Spleen (tissue), 11 donors: Measurements from ENCODE around the gene SLIT3. TPM values are rescaled to one million over a fixed set of nuclear protein-coding genes. Genes with fewer than 3 reads are reported as not detected.

Experiments used
- DNase-seq: peaks from one replicate; pipeline ENCODE4 v3.0.0-alpha.2; 2020
- H3K27ac ChIP-seq, 8 donors: fragments of 200-600 bp; sonication (generic) in 7 of 8; 1 replicate in 4 of 8; 2 replicates in 4 of 8; pipeline versions ENCODE4 v1.5.0 to v1.8.0; 2016 to 2021; ENCODE audit warnings: inconsistent platforms in 4 of 8, mild to moderate bottlenecking in 4 of 8, moderate library complexity in 1 of 8
- H3K27me3 ChIP-seq, 7 donors: fragments of 200-600 bp; sonication (generic) in 6 of 7; replicated peaks in 1 of 7; 1 replicate in 4 of 7; 2 replicates in 3 of 7; pipeline versions ENCODE4 v1.5.0 to v1.8.0; 2016 to 2021; ENCODE audit warnings: inconsistent platforms in 3 of 7, mild to moderate bottlenecking in 1 of 7
- H3K36me3 ChIP-seq, 6 donors: fragments of 200-600 bp; sonication (generic) in 5 of 6; 1 replicate in 4 of 6; 2 replicates in 2 of 6; pipeline versions ENCODE4 v1.5.0 to v1.8.0; 2016 to 2021; ENCODE audit warnings: inconsistent platforms in 2 of 6
- H3K4me1 ChIP-seq, 6 donors: fragments of 200-600 bp; sonication (generic) in 5 of 6; 1 replicate in 3 of 6; 2 replicates in 3 of 6; pipeline versions ENCODE4 v1.5.0 to v1.8.0; 2016 to 2021; ENCODE audit warnings: inconsistent platforms in 3 of 6
- H3K4me3 ChIP-seq, 8 donors: fragments of 200-600 bp; sonication (generic) in 7 of 8; 1 replicate in 4 of 8; 2 replicates in 4 of 8; pipeline versions ENCODE4 v1.5.0 to v1.8.0; 2016 to 2021; ENCODE audit warnings: inconsistent platforms in 4 of 8, mild to moderate bottlenecking in 4 of 8, moderate library complexity in 2 of 8
- H3K9me3 ChIP-seq, 8 donors: fragments of 200-600 bp; sonication (generic) in 7 of 8; 1 replicate in 4 of 8; 2 replicates in 4 of 8; pipeline versions ENCODE4 v1.5.0 to v1.8.0; 2016 to 2021; ENCODE audit warnings: inconsistent platforms in 4 of 8
- POLR2A ChIP-seq, 3 donors: fragments of 450-650 bp; IDR thresholded peaks; one replicate each; pipeline ENCODE4 v1.5.1; 2017; ENCODE audit warnings: antibody characterized with exemption in 3 of 3, mild to moderate bottlenecking in 1 of 3
- POLR2AphosphoS5 ChIP-seq, 3 donors: sonication (generic); formaldehyde crosslinking; IDR thresholded peaks; one replicate each; pipeline ENCODE4 v1.5.1; 2017; ENCODE audit warnings: antibody characterized with exemption in 3 of 3
- WGBS, 5 donors: extraction: QIAGEN DNeasy Blood & Tissue Kit in 3 of 5; methylation state at CpG; one replicate each; pipeline versions ENCODE4 v1.1.5 to v1.1.7; 2013 to 2018; 5-methylcytosine and 5-hydroxymethylcytosine counted together
- intact Hi-C: fragments of 100-400 bp; cut with DNase I; formaldehyde crosslinking; loops from one replicate; pipeline ENCODE4 v1.15.0; 2023; ENCODE audit warnings: low total_unique reads
- polyA plus RNA-seq, 3 donors: library from polyadenylated mRNA; stranded (reverse); fragments of 200-250 nt; gene quantifications; one replicate each; pipeline ENCODE4 v1.2.1, GENCODE V29; 2013
- total RNA-seq, 7 donors: library from RNA; depleted of rRNA in 3 of 7; stranded (reverse); fragments of >200 nt in 3 of 7; fragmentation: NEBNext Ultra II Directional in 4 of 7; extraction: Animal tissue kit (Norgen Biotek cat#: 25700) in 4 of 7; gene quantifications; one replicate each; pipeline versions ENCODE4 v1.1.0 to v1.2.1, GENCODE V29; 2016 to 2021
- TF ChIP-seq, protein P1 (sequence below), 11 experiments: fragments of 200-600 bp in 7 of 11; fragments of 450-650 bp in 4 of 11; sonication (generic) in 4 of 11; IDR thresholded peaks in 8 of 11; conservative IDR thresholded peaks in 3 of 11; 1 replicate in 7 of 11; 2 replicates in 4 of 11; pipeline versions ENCODE4 v1.4.0 to v1.8.0; 2016 to 2021; ENCODE audit warnings: antibody characterized with exemption in 11 of 11, inconsistent platforms in 4 of 11, mild to moderate bottlenecking in 1 of 11
- donor health status: healthy with polysubstance abuse.
- donor health status: DM: no; HTN: no; CAD: no; lungs with moderate emphysema.
- donor health status: DM: no; HTN: no; CAD: no.
- donor health status: Bipolar disorder and iron deficiency.
- donor health status: healthy.
- donor health status: DM: no; HTN: no; CAD: no.
- donor health status: DM: yes; HTN: yes; CAD: no.

SLIT3 gene
- total and polyA plus RNA-seq, 10 donors: 0.33 to 54.0 (median 13.2) TPM

DNA sequence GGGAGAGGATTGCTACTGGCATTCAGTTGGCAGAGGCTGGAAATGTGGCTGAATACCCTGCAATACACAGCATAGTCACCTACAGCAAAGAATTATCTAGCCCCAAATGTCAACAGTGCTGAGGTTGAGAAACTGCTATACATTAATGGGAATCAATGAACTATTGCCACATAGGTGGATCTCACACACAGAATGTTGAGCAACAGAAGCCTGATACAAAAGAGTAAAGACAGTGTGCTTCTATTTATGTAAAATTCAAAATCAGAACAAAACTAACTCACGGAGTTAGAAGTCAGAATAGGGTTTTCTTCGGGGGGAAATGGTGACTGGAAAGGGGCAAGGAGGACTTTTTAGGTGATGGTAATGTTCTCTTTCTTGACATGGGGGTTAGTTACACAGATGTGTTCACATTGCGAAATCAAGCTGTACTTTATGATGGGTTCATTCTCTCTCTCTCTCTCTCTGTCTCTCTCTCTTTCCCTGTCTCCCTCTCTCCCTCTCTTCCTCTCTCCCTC is 676.0 kb downstream of the SLIT3 start:
- no peak for DNase-seq
- no peaks in the 10 kb centered on the region for H3K9me3 ChIP-seq
- no peak overlapping the region for H3K4me3 ChIP-seq
- 65 to 87% (median 75%) methylated on average over 3 of the region's 3 CpGs for WGBS, 5 donors
- H3K27me3 ChIP-seq: peaks cover 0 to 7% (median 0%) of the 10 kb centered on the region in 7 donors
- H3K36me3 ChIP-seq: no peaks in the 10 kb centered on the region
- H3K27ac ChIP-seq: no peak overlapping the region
- H3K4me1 ChIP-seq: no peaks in the 10 kb centered on the region
- intact Hi-C loops: no loop called here
- no peak for TF ChIP-seq POLR2AphosphoS5 (IDR thresholded peaks at IDR 0.05)
- no peak for TF ChIP-seq POLR2A (IDR thresholded peaks at IDR 0.05)

- DNase-seq: no peak
- no peaks in the 10 kb centered on the region for H3K9me3 ChIP-seq
- WGBS, 5 donors: 58 to 69% (median 62%) methylated on average over 1 of the region's 1 CpG
- intact Hi-C loops: no loop called here
- no peaks in the 10 kb centered on the region for H3K36me3 ChIP-seq
- TF ChIP-seq POLR2AphosphoS5 (IDR thresholded peaks at IDR 0.05) (no peak), POLR2A (IDR thresholded peaks at IDR 0.05) (no peak)
- TF ChIP-seq, protein P1, sequence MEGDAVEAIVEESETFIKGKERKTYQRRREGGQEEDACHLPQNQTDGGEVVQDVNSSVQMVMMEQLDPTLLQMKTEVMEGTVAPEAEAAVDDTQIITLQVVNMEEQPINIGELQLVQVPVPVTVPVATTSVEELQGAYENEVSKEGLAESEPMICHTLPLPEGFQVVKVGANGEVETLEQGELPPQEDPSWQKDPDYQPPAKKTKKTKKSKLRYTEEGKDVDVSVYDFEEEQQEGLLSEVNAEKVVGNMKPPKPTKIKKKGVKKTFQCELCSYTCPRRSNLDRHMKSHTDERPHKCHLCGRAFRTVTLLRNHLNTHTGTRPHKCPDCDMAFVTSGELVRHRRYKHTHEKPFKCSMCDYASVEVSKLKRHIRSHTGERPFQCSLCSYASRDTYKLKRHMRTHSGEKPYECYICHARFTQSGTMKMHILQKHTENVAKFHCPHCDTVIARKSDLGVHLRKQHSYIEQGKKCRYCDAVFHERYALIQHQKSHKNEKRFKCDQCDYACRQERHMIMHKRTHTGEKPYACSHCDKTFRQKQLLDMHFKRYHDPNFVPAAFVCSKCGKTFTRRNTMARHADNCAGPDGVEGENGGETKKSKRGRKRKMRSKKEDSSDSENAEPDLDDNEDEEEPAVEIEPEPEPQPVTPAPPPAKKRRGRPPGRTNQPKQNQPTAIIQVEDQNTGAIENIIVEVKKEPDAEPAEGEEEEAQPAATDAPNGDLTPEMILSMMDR (IDR thresholded peaks at IDR 0.05 in 8 of 11, conservative IDR thresholded peaks at IDR 0.05 in 3 of 11): no peak
- no peaks in the 10 kb centered on the region for H3K27me3 ChIP-seq
- no peak overlapping the region for H3K27ac ChIP-seq
- no peaks in the 10 kb centered on the region for H3K4me1 ChIP-seq
- no peak overlapping the region for H3K4me3 ChIP-seq
Measured at GRCh38 chr5:168620807-168621206, 680.1 kb downstream of the SLIT3 start.

GRCh38 chr5:168614661-168615060 is 686.3 kb downstream of the SLIT3 start:
- 91 to 100% (median 92%) methylated on average over 5 to 10 of the region's 10 CpGs for WGBS, 5 donors
- intact Hi-C loops: no loop called here
- TF ChIP-seq, protein P1 (IDR thresholded peaks at IDR 0.05 in 8 of 11, conservative IDR thresholded peaks at IDR 0.05 in 3 of 11): no peak
- Histone ChIP-seq H3K27ac (peak overlapping the region in 1 of 8 donors; percentile 72), H3K36me3 (no peaks in the 10 kb centered on the region), H3K4me3 (no peak overlapping the region), H3K9me3 (no peaks in the 10 kb centered on the region), H3K4me1 (peaks cover 0 to 13% (median 5%) of the 10 kb centered on the region in 6 donors), H3K27me3 (no peaks in the 10 kb centered on the region)
- DNase-seq: no peak

DNA sequence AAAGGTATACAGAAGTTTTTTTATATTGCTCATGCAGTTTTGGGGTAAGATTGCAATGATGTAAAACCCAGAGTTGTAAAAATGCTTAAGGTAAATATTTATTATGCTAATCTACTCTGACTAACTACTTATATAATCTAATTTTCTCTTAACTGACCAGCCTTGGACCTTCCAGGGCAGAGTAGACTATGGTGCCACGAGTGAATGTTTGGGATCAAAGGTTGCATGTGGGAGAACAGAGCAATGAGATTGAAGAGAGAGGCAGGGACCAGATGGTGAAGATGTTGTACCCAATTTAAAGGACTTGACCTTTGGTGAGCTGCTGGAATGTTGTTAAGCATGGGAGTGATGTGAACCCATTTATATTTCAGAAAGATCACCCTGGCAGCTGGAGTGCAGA is 686.9 kb downstream of the SLIT3 start:
- intact Hi-C loops: no loop called here
- no peaks in the 10 kb centered on the region for H3K27me3 ChIP-seq
- no peaks in the 10 kb centered on the region for H3K36me3 ChIP-seq
- DNase-seq: no peak
- no peaks in the 10 kb centered on the region for H3K9me3 ChIP-seq
- H3K4me3 ChIP-seq: no peak overlapping the region
- H3K4me1 ChIP-seq: peaks cover 0 to 13% (median 5%) of the 10 kb centered on the region in 6 donors
- 53 to 77% (median 61%) methylated on average over 1 of the region's 1 CpG for WGBS, 5 donors
- H3K27ac ChIP-seq: peak overlapping the region in 3 of 8 donors; percentile 52 to 72 (median 65)
- TF ChIP-seq POLR2AphosphoS5 (IDR thresholded peaks at IDR 0.05) (no peak), POLR2A (IDR thresholded peaks at IDR 0.05) (no peak)
- TF ChIP-seq, protein P1 (IDR thresholded peaks at IDR 0.05 in 8 of 11, conservative IDR thresholded peaks at IDR 0.05 in 3 of 11): no peak

DNA sequence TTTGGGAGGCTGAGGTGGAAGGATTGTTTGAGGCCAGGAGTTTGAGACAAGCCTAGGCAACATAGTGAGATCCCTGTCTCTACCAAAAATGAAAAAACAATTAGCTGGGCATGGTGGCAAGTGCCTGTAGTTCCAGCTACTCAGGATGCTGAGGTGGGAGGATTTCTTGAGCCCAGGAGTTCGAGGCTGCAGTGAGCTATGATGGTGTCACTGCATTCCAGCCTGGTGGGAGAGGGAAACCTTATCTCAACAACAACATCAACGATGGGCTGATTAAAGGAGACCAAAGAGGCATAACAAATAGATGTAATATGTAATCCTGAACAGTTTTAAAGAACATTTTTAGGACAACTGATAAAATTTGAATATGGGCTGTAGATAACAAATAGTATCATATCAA is 687.5 kb downstream of the SLIT3 start:
- WGBS, 5 donors: 48 to 59% (median 52%) methylated on average over 2 of the region's 2 CpGs

More for the DNA sequence above, 687.5 kb downstream of the SLIT3 start:
- intact Hi-C loops: no loop called here
- H3K9me3 ChIP-seq: no peaks in the 10 kb centered on the region
- no peak for DNase-seq
- no peaks in the 10 kb centered on the region for H3K27me3 ChIP-seq
- H3K4me1 ChIP-seq: peaks cover 0 to 13% (median 5%) of the 10 kb centered on the region in 6 donors
- peak overlapping the region in 7 of 8 donors; percentile 30 to 72 (median 49) for H3K27ac ChIP-seq
- TF ChIP-seq POLR2A (IDR thresholded peaks at IDR 0.05): no peak
- TF ChIP-seq, protein P1 (IDR thresholded peaks at IDR 0.05 in 8 of 11, conservative IDR thresholded peaks at IDR 0.05 in 3 of 11): no peak
- no peak for TF ChIP-seq POLR2AphosphoS5 (IDR thresholded peaks at IDR 0.05)
- H3K4me3 ChIP-seq: no peak overlapping the region
- H3K36me3 ChIP-seq: no peaks in the 10 kb centered on the region
